WI38 (cell line): ENCODE data around the gene MAPK1.
"Not testable (repeated sequence)": the region's sequence is repeated elsewhere in the genome, so short reads cannot be mapped to it uniquely, and the experiment has no call there.

Experiments used
- H3K4me3 ChIP-seq: 2 replicates; pipeline ENCODE4 v1.5.1; 2011; ENCODE audit warnings: low read depth, mild to moderate bottlenecking, control low read depth, low read length
- CTCF ChIP-seq: IDR thresholded peaks from 2 replicates; pipeline ENCODE4 v1.5.1; 2012; ENCODE audit warnings: low read depth, mild to moderate bottlenecking, control low read depth, low read length

MAPK1 gene

GRCh38 chr22:21849489-21849888, 18.0 kb downstream of the MAPK1 start:
- no peak for TF ChIP-seq CTCF
- no peak overlapping the region for H3K4me3 ChIP-seq

DNA sequence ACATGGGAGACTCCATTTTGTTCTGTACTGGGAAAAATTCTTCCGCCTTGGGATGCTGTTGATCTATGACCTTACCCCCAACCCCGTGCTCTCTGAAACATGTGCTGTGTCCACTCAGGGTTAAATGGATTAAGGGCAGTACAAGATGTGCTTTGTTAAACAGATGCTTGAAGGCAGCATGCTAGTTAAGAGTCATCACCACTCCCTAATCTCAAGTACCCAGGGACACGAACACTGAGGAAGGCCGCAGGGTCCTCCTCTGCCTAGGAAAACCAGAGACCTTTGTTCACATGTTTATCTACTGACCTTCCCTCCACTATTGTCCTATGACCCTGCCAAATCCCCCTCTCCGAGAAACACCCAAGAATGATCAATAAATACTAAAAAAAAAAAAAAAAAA, 19.4 kb downstream of the MAPK1 start:
- H3K4me3 ChIP-seq: not testable (repeated sequence)

- no peak overlapping the region for H3K4me3 ChIP-seq
- no peak for TF ChIP-seq CTCF
These were observed 21.6 kb downstream of the MAPK1 start for GRCh38 chr22:21845558-21846453.

GRCh38 chr22:21842946-21843345, 24.5 kb downstream of the MAPK1 start:
- no peak for TF ChIP-seq CTCF
- H3K4me3 ChIP-seq: no peak overlapping the region

- no peak for TF ChIP-seq CTCF
- no peak overlapping the region for H3K4me3 ChIP-seq
These were observed 26.0 kb downstream of the MAPK1 start for GRCh38 chr22:21841422-21841821.

DNA sequence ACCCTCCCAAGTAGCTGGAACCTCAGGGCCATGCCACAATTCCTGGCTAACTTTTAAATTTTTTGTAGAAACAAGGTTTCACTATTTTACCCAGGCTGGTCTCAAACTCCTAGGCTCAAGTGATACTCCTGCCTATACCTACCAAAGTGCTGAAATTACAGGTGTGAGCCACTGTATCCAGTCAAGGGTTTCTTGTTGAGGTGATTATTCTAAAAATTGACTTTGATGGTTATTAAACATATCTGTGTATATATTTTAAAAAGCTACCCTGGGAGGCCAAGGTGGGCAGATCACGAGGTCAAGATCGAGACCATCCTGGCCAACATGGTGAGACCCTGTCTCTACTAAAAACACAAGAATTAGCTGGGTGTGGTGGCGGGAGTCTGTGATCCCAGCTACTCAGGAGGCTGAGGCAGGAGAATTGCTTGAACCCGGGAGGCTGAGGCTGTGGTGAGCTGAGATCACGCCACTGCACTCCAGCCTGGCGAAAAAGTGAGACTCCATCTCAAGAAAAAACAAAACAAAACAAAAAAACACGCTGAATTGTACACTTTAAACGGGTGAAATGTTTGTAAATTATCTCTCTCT, 27.1 kb downstream of the MAPK1 start:
- no peak overlapping the region for H3K4me3 ChIP-seq
- TF ChIP-seq CTCF: no peak

- TF ChIP-seq CTCF: no peak
- no peak overlapping the region for H3K4me3 ChIP-seq
These were observed 27.7 kb downstream of the MAPK1 start for GRCh38 chr22:21839765-21840140.

GRCh38 chr22:21839104-21839764, 28.2 kb downstream of the MAPK1 start:
- H3K4me3 ChIP-seq: not testable (repeated sequence)
